HG03378 (cell line): ENCODE measurements around the gene FOXK1.
A peak's percentile ranks its signal among the peaks of the same experiment; 100 is the strongest.
"Not testable (repeated sequence)": the region's sequence is repeated elsewhere in the genome, so short reads cannot be mapped to it uniquely, and the experiment has no call there.

Source experiments
- ATAC-seq: cut with Tn5 transposase; IDR thresholded peaks from one replicate; pipeline ENCODE4 v1.9.1; 2021; ENCODE audit warnings: mild to moderate bottlenecking, moderate library complexity; ENCODE audit not compliant: unreplicated experiment

FOXK1 gene

GRCh38 chr7:4665661-4666060, 16.4 kb upstream of the FOXK1 start:
- no peak for ATAC-seq

GRCh38 chr7:4667776-4668509, 14.2 kb upstream of the FOXK1 start:
- no peak for ATAC-seq

GRCh38 chr7:4668510-4668847, 13.6 kb upstream of the FOXK1 start:
- ATAC-seq, result no peak

GRCh38 chr7:4670791-4671190, 11.3 kb upstream of the FOXK1 start:
- ATAC-seq, result no peak

DNA sequence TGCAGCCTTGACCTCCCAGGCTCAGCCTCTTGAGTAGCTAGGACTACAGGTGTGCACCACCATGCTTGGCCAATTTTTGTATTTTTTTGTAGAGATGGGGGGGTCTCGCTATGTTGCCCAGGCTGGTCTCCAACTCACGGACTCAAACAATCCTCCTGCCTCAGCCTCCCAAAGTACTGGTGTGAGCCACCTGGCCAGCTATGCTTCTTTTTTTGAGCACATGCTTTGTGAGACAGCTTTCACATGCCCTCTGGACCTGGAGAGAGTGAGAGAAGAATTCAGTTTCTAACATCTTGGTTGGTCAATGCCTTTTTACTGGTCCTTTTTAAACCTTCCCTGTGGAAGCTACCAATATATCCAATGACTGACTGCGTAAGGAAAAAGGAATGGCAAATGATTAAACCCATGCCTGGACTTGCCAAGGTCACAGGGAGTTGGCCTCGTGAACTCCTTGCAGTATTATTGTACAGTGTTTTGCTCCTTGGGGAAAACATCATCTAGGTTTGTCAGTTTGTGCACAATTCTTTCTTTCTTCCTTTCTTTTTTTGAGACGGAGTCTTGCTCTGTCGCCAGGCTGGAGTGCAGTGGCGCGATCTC, 6.2 kb upstream of the FOXK1 start:
- no peak for ATAC-seq

- not testable (repeated sequence) for ATAC-seq
Measured at GRCh38 chr7:4677518-4677917, 4.6 kb upstream of the FOXK1 start.

DNA sequence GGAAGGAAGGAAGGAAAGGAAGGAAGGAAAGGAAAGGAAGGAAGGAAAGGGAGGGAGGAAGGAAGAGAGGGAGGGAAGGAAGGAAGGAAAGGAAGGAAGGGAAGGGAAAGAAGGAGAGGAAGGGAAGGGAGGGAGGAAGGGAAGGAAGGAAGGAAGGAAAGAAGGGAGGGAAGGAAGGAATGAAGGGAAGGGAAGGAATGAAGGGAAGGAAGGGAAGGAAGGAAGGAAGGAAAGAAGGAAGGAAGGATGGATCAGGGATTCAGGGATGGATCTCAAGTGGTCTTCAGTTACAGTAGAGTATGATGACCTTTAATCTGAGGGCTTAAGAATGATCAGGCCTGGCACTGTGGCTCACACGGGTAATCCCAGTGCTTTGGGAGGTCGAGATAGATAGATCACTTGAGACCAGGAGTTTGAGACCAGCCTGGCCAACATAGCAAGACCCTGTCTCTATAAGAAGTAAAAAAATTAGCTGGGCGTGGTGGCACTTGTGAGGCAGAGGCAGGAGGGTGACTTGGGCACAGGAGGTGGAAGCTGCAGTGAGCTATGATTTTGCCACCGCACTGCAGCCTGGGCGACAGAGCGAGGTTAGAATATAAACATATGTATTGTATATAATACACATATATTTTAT, 760 bp upstream of the FOXK1 start:
- ATAC-seq, result no peak

- no peak for ATAC-seq
Measured at GRCh38 chr7:4682621-4683042, 537 bp downstream of the FOXK1 start.

DNA sequence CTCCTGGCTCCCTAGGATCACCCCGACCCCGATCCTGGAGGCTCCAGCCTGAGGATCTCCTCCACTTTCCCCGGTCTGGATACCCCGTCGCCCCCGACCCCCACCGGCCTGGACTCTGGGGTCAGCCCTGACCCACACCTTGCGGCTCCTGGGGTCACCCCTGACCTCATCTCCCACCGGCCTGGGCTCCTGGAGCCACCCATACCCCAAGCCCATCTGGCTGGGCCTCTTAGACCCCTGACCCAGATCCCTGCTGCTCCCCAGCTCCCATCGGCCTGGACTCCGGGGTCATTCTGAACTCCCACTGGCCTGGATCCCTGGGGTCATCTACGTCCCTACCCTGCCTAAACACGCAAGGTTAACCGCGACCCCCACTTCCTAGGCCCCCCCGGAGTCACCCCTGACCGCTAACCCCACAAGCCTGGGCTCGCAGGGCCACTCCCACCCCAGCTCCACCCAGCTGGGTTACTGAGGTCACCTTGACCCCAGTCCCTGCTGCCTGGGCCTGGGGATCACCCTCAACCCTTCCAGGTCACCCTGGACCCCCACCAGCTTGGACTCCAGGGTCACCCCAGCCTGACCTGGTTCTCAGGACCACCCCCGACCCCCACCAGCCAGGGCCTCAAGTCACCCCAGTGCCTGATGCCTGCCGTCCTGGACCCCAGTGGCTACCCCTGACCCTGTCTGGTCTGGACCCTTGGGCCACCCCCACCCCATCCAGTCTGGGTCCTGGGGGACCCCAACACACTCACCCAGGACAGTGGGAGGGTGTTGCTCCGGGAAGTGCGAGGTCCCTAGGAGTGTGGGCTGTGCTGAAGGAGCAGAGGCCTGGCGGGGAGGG, 1.2 kb downstream of the FOXK1 start:
- ATAC-seq, result peak; percentile 2

DNA sequence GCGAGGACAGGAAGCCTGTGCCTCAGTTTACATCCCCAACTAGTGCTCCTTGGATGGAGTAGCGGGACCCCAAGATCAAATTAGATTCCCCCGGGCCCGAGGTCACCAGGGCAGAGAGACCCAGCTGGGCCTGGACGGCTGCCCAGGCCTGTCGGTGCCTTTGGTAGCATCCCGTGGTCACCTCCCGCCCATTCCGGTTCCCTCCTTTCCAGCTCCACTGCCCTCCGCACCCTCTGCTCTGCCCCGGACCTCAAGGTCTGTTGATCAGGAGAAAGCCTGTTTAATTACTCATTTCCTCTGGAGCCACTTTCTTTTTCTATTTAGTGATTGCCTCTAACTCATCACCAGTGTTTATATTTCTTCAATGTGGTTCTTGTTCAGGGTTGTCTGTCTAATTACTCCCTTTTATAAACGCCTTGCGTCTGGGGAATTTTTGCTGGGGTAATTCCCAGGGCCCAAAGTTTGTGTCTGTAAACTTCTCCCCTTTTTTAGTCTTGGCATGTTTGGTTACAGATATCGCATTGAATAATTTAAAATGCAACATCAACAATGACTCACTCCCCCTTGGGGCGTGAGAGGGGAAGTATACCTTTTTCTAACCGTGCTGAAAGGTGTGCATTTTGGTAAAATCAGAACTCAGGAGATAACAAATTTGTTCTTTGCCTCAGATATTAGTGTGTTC, 1.9 kb downstream of the FOXK1 start:
- ATAC-seq, result peak; percentile 49

DNA sequence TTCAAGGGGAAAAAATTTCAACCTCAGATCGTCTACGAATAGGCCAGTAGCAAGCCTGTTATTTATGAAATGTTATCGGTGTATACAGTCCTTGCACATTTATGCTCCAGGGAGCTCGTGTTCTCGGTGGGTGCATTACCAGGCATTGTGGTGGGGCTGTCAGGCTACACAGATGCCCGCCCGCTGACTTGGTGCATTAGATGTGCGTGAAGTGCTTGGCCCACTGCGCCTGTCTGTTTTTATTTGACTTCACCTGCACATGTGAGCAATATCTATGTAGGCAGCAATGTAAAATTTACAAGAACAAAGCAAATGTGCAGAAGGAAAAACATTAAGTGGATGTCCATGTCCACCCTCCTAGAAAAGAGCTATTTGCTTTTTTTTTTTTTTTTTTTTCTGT, 2.8 kb downstream of the FOXK1 start:
- ATAC-seq, result no peak

GRCh38 chr7:4685676-4686075, 3.6 kb downstream of the FOXK1 start:
- ATAC-seq, result not testable (repeated sequence)

- ATAC-seq, result no peak
Measured at GRCh38 chr7:4687956-4688355, 5.9 kb downstream of the FOXK1 start.

GRCh38 chr7:4689151-4689550, 7.1 kb downstream of the FOXK1 start:
- ATAC-seq, result no peak

GRCh38 chr7:4689668-4690067, 7.6 kb downstream of the FOXK1 start:
- peak; percentile 48 for ATAC-seq

GRCh38 chr7:4690953-4691856, 9.1 kb downstream of the FOXK1 start:
- no peak for ATAC-seq

DNA sequence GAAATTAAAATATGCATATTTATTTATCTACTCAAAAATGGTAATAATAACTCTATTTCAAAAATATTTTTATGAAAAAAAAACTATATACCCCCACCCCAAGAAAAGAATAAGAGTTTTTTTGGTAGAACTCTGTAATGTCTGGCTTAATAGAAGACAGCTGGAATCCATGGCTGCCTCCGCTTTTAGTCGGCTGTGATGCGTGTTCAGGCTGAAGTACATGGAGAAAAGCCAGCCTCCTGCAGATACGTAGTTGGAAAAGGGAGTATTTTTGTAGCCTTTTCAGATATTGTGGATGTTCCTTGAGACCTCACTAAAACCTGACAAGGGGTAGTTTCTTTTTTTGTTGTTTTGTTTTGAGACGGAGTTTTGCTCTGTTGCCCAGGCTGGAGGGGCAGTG, 10.0 kb downstream of the FOXK1 start:
- ATAC-seq, result no peak

GRCh38 chr7:4692622-4693021, 10.5 kb downstream of the FOXK1 start:
- ATAC-seq, result not testable (repeated sequence)

DNA sequence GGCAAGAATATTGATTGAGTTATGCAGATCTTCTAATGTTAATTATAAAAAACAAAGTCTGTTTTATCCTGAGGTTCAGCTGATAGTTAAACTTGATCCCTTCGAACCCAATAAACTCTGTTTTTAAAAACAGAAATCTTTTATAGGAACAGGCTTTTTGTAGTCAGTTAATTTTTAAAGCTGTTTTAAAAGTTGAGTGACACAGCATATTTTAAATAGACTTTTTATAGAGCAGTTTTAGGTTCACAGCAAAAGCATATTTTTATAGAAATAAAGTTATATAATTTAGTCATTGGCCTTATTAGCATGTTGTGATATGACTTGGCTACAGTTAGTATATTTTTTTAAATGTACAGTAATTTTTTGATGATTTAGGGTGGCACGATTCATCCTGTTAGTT, 11.1 kb downstream of the FOXK1 start:
- no peak for ATAC-seq

GRCh38 chr7:4693749-4694148, 11.7 kb downstream of the FOXK1 start:
- no peak for ATAC-seq
